ENCODE results near the gene KAT2A. TPM values are rescaled to one million over a fixed set of nuclear protein-coding genes. Genes with fewer than 3 reads are reported as not detected.
A peak's percentile ranks its signal among the peaks of the same experiment; 100 is the strongest.

Gene KAT2A
- total RNA-seq, 4 donors from 2014 or later: 9.3 to 34.1 (median 27.0) TPM

- H3K36me3 ChIP-seq: peaks cover 30 to 68% (median 42%) of the 10 kb centered on the region in 3 donors
Observed at GRCh38 chr17:42127414-42127813, 6.2 kb upstream of the KAT2A start.

GRCh38 chr17:42126836-42127235 lies 5.7 kb upstream of the KAT2A start:
- no peak overlapping the region for H3K4me3 ChIP-seq
- H3K27ac ChIP-seq: no peak overlapping the region
- no peak for DNase-seq
- intact Hi-C loops (cut with DNase I): no loop called here
- peaks cover 30 to 68% (median 42%) of the 10 kb centered on the region in 3 donors for H3K36me3 ChIP-seq
- 72 to 80% methylated on average over 3 of the region's 3 CpGs for WGBS, 2 donors
- H3K9me3 ChIP-seq: no peaks in the 10 kb centered on the region
- H3K4me1 ChIP-seq: peaks cover 15 to 46% (median 26%) of the 10 kb centered on the region in 3 donors
- no peaks in the 10 kb centered on the region for H3K27me3 ChIP-seq
- TF ChIP-seq CTCF (IDR thresholded peaks at IDR 0.05) (no peak), POLR2A (IDR thresholded peaks at IDR 0.05) (no peak)

More at GRCh38 chr17:42127414-42127813, 6.2 kb upstream of the KAT2A start:
- no peaks in the 10 kb centered on the region for H3K9me3 ChIP-seq
- intact Hi-C loops (cut with DNase I): no loop called here
- 82 to 92% methylated on average over 6 of the region's 6 CpGs for WGBS, 2 donors
- no peak for DNase-seq
- no peak overlapping the region for H3K27ac ChIP-seq
- no peak overlapping the region for H3K4me3 ChIP-seq
- H3K4me1 ChIP-seq: peaks cover 12 to 46% (median 22%) of the 10 kb centered on the region in 3 donors
- H3K27me3 ChIP-seq: no peaks in the 10 kb centered on the region
- TF ChIP-seq CTCF (IDR thresholded peaks at IDR 0.05) (no peak), POLR2A (IDR thresholded peaks at IDR 0.05) (no peak)

GRCh38 chr17:42125565-42125964 lies 4.4 kb upstream of the KAT2A start:
- no peaks in the 10 kb centered on the region for H3K9me3 ChIP-seq
- 81 to 83% methylated on average over 11 to 12 of the region's 12 CpGs for WGBS, 2 donors
- no peak overlapping the region for H3K4me3 ChIP-seq
- peaks cover 30 to 62% (median 42%) of the 10 kb centered on the region in 3 donors for H3K36me3 ChIP-seq
- DNase-seq: no peak
- no peaks in the 10 kb centered on the region for H3K27me3 ChIP-seq
- TF ChIP-seq POLR2A (IDR thresholded peaks at IDR 0.05): no peak
- no peak for TF ChIP-seq CTCF (IDR thresholded peaks at IDR 0.05)
- intact Hi-C loops (cut with DNase I): no loop called here
- H3K27ac ChIP-seq: no peak overlapping the region
- peaks cover 22 to 46% (median 22%) of the 10 kb centered on the region in 3 donors for H3K4me1 ChIP-seq

- Histone ChIP-seq H3K27ac (no peak overlapping the region), H3K36me3 (peaks cover 18 to 54% (median 29%) of the 10 kb centered on the region in 3 donors), H3K9me3 (no peaks in the 10 kb centered on the region), H3K4me3 (no peak overlapping the region), H3K27me3 (no peaks in the 10 kb centered on the region), H3K4me1 (peaks cover 19 to 46% (median 20%) of the 10 kb centered on the region in 3 donors)
- intact Hi-C loops (cut with DNase I): no loop called here
- no peak for DNase-seq
- no peak for TF ChIP-seq POLR2A (IDR thresholded peaks at IDR 0.05)
- no peak for TF ChIP-seq CTCF (IDR thresholded peaks at IDR 0.05)
- 91 to 96% methylated on average over 3 of the region's 3 CpGs for WGBS, 2 donors
Observed at GRCh38 chr17:42124256-42124655, 3.1 kb upstream of the KAT2A start.

GRCh38 chr17:42122371-42123303 lies 1.5 kb upstream of the KAT2A start, which contains the start of gene HSPB9:
HSPB9 (plus strand) TSS chr17:42122804; CDS start chr17:42122851, 47 bp downstream.
- H3K4me3 ChIP-seq: peak within 1 kb of the TSS; percentile 8 to 83 (median 36)
- H3K36me3 ChIP-seq: peaks cover 5 to 53% (median 15%) of the 10 kb centered on the region in 3 donors

More at GRCh38 chr17:42122371-42123303, 1.5 kb upstream of the KAT2A start, which contains the start of gene HSPB9:
- no peaks in the 10 kb centered on the region for H3K27me3 ChIP-seq
- TF ChIP-seq CTCF (IDR thresholded peaks at IDR 0.05) (no peak), POLR2A (IDR thresholded peaks at IDR 0.05) (no peak)
- H3K27ac ChIP-seq: peak within 1 kb of the TSS; percentile 39 to 72 (median 53)
- 53 to 91% methylated on average over 10 to 30 of the region's 61 CpGs for WGBS, 2 donors
- H3K9me3 ChIP-seq: no peaks in the 10 kb centered on the region
- intact Hi-C loops (cut with DNase I): no loop called here
- no peak for DNase-seq
- peaks cover 19 to 50% (median 24%) of the 10 kb centered on the region in 3 donors for H3K4me1 ChIP-seq

All from esophagus squamous epithelium (tissue), 5 donors.